AG04450 (cell line): Measurements from ENCODE around the gene MTUS2. TPM values are rescaled to one million over a fixed set of nuclear protein-coding genes. Genes with fewer than 3 reads are reported as not detected.

Experiments
- CTCF ChIA-PET: fragments of 300-600, 350-600 bp; formaldehyde crosslinking; extraction: SDS; loops from one replicate; lab custom pipeline; 2022; ENCODE audit warnings: antibody characterized with exemption, inconsistent platforms; lab: Charles Lee
- POLR2A ChIA-PET: fragments of 350-600 bp; formaldehyde crosslinking; extraction: SDS; loops from one replicate; lab custom pipeline; 2021; ENCODE audit warnings: antibody characterized with exemption, inconsistent platforms; lab: Yijun Ruan, JAX
- DNase-seq: peaks from one replicate; pipeline ENCODE4 v3.0.0-alpha.2; 2011; ENCODE audit warnings: low read depth, low spot score
- H3K27ac ChIP-seq: one replicate; pipeline ENCODE4 v1.5.1; 2012; ENCODE audit warnings: low read depth, low read length, control low read depth
- H3K27me3 ChIP-seq: one replicate; pipeline ENCODE4 v1.6.0; 2012; ENCODE audit warnings: low read length; ENCODE audit not compliant: control insufficient read depth, insufficient read depth
- H3K4me3 ChIP-seq: 2 replicates; pipeline ENCODE4 v1.5.1; 2011; ENCODE audit warnings: mild to moderate bottlenecking, low read depth, low read length, control low read depth
- H3K9me3 ChIP-seq: 2 replicates; pipeline ENCODE4 v1.5.1; 2012; ENCODE audit warnings: low read length; ENCODE audit not compliant: control insufficient read depth, insufficient read depth
- CTCF ChIP-seq: IDR thresholded peaks from 2 replicates; pipeline ENCODE4 v1.5.1; 2011; ENCODE audit warnings: low read depth, low read length, control low read depth, inconsistent platforms
- polyA plus RNA-seq: library from polyadenylated mRNA; depleted of rRNA; stranded (reverse); fragments of >200 nt; gene quantifications from 2 replicates; pipeline ENCODE4 v1.2.3, GENCODE V29; 2011; rRNA removed
- small RNA-seq: library from RNA; depleted of rRNA; stranded (forward); fragments of <200 nt; gene quantifications from one replicate; pipeline ENCODE3, GENCODE V24; 2012; ENCODE audit warnings: low read depth; ENCODE audit not compliant: insufficient read length

The MTUS2 gene
- polyA plus RNA-seq, 1 experiment = 0.02 TPM

GRCh38 chr13:29547153-29547552 is 727.0 kb downstream of the MTUS2 start:
- POLR2A ChIA-PET = no interaction called here

GRCh38 chr13:29548722-29549121 is 728.6 kb downstream of the MTUS2 start:
- no peak overlapping the region for H3K27ac ChIP-seq

More at GRCh38 chr13:29547153-29547552, 727.0 kb downstream of the MTUS2 start:
- no peak for TF ChIP-seq CTCF
- H3K27me3 ChIP-seq = no peaks in the 10 kb centered on the region
- no peaks in the 10 kb centered on the region for H3K9me3 ChIP-seq
- no peak overlapping the region for H3K27ac ChIP-seq
- CTCF ChIA-PET = interaction anchor here (0.7 kb wide), 1 partner anchor 17 kb away, joined by 4 read pairs; no protein-coding TSS in a partner anchor
- no peak for DNase-seq
- no peak overlapping the region for H3K4me3 ChIP-seq

GRCh38 chr13:29550430-29550988 is 730.4 kb downstream of the MTUS2 start:
- CTCF ChIA-PET = interaction anchor here (1.5 kb wide), 1 partner anchor 582 kb away, joined by 3 read pairs; no protein-coding TSS in a partner anchor
- DNase-seq = no peak
- H3K27ac ChIP-seq = no peak overlapping the region

More at GRCh38 chr13:29548722-29549121, 728.6 kb downstream of the MTUS2 start:
- ChIA-PET CTCF (interaction anchor here (1.0 kb wide), 1 partner anchor 584 kb away, joined by 3 read pairs; no protein-coding TSS in a partner anchor), POLR2A (no interaction called here)
- no peak for DNase-seq
- Histone ChIP-seq H3K27me3 (no peaks in the 10 kb centered on the region), H3K4me3 (no peak overlapping the region), H3K9me3 (no peaks in the 10 kb centered on the region)
- TF ChIP-seq CTCF = no peak

GRCh38 chr13:29551214-29551613 is 731.1 kb downstream of the MTUS2 start:
- no peak overlapping the region for H3K4me3 ChIP-seq
- no peaks in the 10 kb centered on the region for H3K27me3 ChIP-seq
- CTCF ChIA-PET = interaction anchor here (1.5 kb wide), 1 partner anchor 581 kb away, joined by 3 read pairs; no protein-coding TSS in a partner anchor
- POLR2A ChIA-PET = no interaction called here
- H3K9me3 ChIP-seq = no peaks in the 10 kb centered on the region
- DNase-seq = no peak
- no peak overlapping the region for H3K27ac ChIP-seq
- no peak for TF ChIP-seq CTCF

More at GRCh38 chr13:29550430-29550988, 730.4 kb downstream of the MTUS2 start:
- Histone ChIP-seq H3K27me3 (no peaks in the 10 kb centered on the region), H3K9me3 (no peaks in the 10 kb centered on the region), H3K4me3 (no peak overlapping the region)
- POLR2A ChIA-PET = no interaction called here
- TF ChIP-seq CTCF = no peak

Small RNA genes lying within 50 kb of the gene (small RNA-seq; reads per million reads assigned to genes)
- not detected for gene AL359741.1

Other genes starting within 250 kb of the MTUS2 start
- gene POMP, start 161.2 kb upstream of the MTUS2 start, polyA plus RNA-seq = 89.6 and 117 TPM in 2 replicates
- 3.9 and 5.2 TPM in 2 replicates for gene SLC46A3, start 101.4 kb upstream of the MTUS2 start, polyA plus RNA-seq